SKM-1 treated with dmso at 0.1 percent for 144 hours (cell line): ENCODE measurements around the gene CHCHD10.

ENCODE experiments used
- DNase-seq: peaks from one replicate; lab custom pipeline; 2025; ENCODE audit not compliant: unreplicated experiment; lab: John Stamatoyannopoulos, UW

CHCHD10 gene

DNA sequence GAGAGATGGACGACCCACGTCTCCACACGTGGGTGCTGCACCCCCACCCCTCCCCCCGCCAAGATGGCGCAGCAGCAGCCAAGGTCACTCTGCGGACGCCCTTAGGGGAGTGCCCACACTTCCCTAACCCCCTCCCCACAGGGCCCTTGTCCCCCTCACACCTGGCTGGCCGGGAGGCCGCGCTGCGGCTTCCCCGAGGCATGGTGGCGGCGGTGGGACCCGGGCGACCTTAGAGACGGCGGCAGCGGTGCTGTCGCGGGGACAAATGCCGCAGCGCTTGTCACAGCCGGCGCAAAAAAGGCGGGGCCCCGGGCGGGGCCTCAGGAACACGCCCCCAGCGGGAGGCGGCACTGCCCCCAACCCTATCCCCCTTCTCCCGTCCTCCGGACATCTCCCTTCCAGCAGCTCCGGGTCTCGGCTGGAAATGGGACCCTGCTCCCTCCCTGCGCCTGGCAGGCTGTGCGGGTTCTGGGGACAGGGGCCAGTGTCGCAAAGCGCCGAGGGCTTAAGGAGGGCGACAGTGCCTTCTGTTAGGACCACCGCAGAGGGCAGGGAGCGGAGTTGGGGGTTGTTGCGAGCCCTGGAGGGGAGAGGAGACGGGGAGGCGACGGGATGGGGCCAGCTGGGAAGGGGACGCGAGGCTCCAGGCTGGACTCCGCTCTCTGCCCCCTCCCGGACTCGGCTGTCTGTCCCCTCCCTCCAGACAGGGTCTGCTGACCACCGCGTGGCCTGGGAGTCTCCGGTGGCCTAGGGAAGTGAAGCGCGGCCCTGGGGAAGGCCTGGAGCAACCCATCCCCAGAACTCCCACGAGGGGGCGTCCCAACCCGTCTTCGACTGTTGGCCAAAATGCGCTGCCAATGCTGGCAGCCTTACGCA is at the start of gene CHCHD10:
Gene CHCHD10 (minus strand): TSS at position 300 of the 876 bp plus-strand sequence. CDS start 98 bp downstream, at position 202.
- peak; percentile 76 for DNase-seq

DNA sequence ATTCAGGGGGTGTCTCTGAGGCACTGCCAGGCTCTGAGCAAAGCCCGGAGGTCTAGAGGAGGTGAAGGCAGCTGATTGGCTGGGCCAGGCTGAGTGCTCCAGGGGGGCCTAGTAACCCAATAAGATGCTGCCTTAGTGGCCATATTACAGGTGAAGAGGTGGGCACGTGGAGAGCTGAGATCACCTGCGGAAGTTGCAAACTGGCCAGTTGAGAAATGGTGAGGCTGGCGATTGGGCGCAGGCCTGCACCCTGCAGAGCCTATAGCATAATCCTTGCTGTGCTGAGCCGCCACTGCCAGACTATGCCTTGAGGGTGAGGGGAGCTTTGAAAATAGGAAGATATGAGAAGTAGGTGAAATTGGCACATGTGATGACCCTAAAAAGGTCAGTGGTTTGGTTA is 49.4 kb upstream of the CHCHD10 start:
- DNase-seq: no peak

DNA sequence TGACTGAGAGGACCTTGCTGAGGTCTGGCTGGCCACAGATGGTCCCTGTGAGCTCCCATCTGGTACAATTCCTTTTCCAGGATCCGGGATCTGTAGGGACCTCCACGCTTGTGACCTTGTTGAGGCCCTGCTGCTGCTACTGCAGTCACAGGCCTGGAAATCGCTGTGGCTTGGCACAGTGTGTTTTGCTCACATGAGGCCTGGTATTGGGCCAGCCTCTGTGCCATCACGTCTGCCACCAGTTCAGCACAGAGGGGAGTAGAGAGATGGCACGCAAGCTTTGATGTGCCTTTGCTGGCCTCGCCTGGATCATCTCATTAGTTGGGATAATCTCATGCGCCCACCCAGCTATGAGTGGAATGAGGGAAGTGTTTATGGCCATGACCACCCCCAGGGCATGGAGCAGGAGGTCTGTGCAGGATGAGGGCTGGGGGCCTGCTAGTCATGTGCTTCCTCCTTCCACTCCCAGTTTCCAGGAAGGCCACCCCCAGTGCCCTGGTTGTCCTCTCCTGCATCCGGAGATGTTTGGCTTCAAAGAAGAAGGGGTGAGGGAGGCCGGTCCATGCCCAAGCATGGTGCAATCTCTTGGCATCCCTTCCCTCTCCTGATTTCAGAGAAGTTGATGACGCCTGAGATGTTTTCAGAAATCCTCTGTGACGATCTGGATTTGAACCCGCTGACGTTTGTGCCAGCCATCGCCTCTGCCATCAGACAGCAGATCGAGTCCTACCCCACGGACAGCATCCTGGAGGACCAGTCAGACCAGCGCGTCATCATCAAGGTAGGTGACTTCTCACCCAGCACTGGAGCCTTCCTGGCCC is 48.6 kb upstream of the CHCHD10 start:
- no peak for DNase-seq

DNA sequence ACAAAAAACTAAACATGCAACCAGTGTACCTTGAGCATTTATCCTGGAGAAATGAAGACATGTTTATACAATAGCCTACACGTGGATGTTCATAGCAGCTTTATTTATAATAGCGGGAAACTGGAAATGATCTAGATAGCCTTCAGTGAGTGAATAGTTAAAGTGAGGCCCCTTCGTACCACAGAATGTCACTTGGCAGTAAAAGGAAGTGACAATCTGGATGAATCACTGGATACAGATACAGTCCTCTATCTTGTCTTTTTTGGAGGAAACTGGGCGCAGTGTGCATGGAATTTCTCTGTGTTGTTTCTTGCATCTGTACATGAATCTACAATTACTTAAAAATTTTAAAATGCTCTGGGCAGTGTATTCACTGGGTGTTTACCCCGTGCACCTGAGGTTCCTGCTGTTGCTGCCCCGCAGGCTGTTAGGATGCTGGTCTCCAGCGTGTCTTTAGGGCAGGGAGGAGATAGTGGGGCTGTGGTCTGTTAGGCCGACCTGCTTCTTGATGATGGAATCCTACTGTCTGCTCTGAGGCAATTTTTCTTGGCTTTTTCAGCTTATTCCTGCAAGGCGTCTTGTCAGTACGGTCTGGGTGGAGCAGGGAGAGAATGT is 47.9 kb upstream of the CHCHD10 start:
- no peak for DNase-seq

DNA sequence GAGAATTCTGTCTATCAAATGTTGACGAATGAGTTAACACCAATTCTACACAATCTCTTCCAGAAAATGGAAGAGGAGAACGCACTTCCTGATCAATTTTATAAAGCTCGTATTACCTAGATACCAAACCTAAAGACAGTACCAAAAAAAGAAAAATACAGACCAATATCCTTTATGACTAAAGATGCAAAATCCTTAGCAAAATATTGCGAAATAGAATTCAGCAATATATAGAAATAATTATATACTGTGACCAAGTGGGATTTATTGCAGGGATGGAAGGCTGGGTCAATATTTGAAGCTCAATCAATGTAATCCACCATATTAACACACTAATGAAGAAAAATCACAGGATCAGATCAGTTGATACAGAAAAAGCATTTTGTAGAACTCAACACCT is 44.6 kb upstream of the CHCHD10 start:
- no peak for DNase-seq

DNA sequence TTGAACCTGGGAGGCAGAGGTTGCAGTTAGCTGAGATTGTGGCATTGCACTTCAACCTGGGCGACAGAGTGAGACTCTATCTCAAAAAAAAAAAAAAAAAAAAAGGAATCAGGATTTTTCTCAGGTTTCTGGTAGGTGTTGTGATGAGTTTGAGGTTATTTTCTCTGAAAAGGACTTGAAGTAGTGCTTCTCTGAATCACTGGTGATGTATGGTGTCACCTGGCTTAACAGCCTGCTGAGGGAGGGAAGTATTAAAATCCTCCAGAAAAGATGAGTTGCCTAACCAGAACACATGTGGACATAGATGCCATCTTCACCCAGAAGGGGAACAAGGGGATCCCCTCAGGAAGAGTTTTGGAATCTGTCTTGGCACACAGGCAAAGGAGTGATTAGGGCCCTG is 39.1 kb upstream of the CHCHD10 start:
- DNase-seq: no peak

DNA sequence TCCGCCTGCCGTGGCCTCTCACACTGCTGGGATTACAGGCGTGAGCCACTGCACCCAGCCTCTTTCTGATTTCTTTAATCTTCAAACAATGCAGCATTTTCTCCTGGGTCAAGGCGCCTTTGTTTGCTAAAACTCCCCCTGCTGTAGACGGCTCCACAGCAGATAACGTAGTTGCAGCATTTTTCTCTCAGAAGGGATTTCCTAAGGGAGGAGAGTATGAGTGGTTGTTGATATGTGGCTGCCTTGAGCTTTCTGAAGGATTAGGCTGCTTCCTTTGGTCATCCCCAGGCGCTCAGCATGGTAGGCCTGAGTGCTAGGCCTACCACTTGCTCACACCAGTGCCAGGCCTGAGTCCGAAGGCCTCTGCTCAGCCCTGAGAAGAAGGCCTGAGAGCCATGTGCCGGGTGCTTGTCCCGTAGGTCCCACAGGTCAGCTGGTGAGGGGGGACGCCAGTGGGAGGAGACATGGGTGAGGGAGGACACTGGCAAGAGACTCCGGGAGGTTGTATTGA is 37.1 kb upstream of the CHCHD10 start:
- DNase-seq: no peak

DNA sequence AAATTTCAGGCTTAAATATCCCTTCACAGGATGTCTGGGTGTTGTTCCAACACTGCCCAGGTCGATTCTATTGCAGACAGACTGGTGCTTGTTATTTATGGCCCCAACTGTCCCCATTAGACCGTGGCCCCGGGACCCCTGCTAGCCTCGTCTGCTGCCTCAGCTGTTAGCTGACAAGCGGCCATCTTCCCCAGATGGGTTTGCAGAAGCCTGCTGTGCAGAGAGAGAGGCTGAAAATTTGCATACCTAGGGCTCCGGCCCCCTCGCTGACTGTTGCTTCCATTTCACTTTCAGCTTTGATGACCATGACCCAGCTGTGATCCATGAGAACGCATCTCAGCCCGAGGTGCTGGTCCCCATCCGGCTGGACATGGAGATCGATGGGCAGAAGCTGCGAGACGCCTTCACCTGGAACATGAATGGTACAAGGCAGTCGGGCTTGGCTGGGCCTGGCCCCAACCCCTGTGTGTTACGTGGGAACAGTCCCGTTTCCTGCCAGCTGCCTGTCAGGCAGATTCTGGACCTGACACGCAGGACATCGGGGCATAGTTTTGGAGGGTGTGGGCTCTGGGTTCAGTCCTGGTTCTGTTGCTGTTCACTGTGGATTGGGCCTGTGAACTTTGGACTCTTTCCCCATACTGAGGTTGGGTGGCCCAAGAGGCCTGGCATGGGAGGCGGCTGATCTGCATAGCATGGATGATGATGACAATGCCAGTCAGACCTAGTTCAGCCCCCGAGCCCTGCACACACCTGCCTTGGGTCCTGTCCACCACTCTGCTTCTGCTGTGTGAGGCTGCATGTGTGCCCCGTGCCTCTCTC is 35.4 kb upstream of the CHCHD10 start:
- DNase-seq: no peak

DNA sequence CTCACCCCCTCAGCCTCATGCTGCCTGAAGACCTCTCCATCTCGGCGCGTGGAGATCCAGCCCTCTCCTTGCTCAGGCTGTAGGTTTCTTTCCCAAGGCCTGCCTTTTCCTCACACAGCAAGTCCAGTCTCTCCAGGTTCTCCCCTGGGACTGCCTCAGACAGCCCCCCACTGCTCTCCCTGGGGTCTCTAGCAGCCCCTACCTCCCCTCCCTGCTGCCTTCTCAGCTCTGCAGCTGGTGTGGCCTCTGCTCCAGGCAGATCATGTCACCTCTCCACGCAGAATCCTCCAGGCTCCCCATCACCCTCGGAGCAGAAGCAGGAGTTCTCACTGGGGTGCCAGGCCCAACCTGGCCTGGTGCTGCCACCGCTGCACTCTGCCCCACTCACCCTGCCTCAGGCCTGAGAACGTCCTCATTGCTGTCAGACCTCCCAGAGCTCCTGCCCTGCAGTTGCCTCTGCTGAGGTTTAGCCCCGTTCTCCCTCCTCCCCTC is 34.2 kb upstream of the CHCHD10 start:
- no peak for DNase-seq

DNA sequence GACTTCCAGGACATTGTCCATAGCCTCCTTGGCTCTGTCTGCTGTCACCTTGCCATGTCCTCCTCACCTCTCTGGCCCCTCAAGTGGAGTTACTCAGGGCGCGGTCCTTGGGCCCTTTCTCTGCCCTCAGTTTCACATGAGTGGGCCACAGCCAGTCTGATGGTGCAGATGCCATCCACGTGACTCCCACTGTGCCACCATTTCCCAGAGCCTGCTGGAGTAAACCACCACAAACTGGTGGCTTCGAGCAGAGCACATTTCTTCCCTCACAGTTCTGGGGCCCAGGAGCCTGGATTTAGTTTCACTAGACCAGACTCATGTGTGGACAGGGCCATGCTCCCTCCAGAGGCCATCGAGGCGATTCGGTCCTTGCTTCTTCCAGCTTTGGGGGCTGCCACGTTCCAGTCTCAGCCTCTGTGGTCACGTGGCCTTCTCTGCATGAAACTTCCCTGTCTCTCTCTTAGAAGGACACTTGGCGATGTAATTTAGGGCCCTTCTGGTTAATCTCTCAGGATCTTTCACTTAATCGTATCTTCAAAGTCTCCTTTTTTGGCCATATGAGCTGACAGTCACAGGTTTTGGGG is 33.6 kb upstream of the CHCHD10 start:
- DNase-seq: no peak

DNA sequence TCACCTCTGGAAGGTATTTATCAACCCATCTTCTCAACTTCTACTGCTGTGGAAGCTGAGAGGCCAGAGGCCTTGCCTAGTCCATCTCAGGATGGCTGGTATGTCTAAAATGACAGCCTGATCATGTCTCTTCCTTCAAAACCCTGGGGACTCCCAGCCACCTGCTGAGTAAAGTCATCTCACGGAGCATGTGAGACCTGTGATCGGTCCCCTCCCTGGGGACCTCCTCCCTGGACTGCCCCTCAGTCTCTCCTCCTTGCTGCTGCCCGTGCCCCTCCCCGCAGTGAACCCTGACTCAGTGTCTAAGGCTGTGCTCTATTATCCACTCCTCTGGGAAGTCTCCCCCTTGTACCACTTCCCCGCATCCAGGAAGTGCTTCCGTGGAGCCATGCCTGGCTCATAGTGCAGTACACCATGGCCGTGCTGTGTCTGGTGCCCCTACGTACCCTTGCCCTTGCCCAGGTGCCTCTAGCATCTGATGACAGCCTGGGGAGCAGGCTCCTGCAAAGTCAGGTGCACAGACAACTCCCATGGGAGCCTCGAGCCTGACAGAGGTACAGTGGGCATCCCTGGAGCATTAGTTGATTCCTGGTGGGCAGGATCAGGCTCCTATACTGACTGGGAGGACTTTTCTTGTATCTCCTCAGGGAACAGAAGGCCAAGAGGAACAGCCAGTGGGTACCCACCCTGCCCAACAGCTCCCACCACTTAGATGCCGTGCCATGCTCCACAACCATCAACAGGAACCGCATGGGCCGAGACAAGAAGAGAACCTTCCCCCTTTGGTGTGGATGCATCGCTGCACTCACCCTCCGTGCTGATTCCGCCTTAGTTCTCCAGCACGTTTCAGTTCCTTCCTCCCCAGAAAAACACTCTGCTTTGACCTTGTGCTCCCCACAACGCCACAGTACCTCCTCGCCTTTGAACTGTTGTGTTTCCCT is 32.8 kb upstream of the CHCHD10 start:
- DNase-seq: no peak

DNA sequence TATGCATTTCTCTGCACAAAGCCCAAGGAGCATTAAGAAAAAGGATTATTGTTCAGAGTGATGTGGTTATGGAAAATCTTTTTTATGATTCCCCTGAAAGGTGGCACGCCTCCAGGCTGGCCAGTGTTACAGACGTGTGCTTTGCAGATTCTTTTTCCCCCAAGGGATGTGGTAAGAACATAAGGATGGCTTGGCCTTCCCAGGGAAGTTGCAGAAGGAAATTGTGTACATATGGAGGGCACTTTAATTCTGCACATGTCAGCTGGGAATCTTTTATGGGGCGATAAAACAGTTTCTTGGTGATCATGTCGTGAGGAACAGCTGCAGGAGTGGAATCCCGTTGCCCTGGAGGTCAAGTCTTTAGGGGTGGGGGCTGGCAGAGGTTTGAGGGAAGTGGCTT is 28.7 kb upstream of the CHCHD10 start:
- no peak for DNase-seq

DNA sequence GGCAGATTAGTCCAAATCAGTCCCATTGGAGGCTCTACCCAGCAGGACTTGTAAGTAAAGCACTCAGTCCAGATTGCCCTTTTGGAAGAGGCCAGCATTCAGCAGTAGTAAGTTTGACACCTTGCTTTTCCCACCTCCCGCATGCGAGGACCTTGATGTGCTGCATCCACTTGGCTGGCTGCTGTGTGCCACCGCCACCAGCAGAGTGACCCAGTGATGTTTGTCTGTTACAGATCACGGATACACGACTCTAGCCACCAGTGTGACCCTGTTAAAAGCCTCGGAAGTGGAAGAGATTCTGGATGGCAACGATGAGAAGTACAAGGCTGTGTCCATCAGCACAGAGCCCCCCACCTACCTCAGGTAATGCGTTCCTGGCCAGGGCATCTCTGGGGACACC is 25.6 kb upstream of the CHCHD10 start:
- DNase-seq: no peak

DNA sequence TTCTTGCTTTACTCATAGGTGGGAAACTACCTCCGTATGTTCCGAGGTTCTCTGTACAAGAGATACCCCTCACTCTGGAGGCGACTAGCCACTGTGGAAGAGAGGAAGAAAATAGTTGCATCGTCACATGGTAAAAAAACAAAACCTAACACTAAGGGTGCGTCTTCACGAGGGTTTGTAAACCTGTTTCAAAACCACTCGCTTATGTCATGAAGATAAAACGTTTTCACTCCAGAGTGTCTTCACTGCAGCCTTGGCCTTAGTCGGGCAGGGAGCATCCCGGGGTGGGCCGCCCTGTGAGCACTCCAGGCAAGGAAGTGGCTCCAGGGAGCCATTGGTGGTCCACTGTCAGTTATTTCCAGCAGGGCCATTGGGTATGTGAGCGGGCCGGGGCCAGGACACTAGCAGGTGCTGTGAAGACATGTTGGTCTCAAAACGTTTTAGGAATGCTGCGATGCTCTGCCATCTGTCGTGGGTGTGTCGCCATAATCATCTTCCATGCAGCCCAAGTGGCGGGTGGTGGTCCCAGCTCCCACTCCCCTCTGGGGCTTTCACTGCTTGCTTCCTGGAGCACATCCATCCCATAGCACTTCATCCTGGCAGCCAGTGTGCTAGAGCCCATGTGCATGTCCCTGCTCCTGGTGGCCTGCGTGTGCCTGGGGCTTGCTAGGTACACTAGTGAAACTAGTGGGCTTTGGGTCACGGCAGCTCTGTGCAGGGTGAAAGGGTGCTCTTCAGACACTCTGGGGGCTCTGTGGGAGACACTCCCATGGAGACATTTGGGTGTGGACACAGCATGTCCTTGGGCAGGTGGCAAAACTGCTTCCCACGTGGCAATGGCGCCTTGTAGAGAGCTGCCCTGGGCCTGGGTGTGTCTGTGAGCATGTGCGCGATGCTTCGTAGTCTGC is 24.2 kb upstream of the CHCHD10 start:
- DNase-seq: no peak

DNA sequence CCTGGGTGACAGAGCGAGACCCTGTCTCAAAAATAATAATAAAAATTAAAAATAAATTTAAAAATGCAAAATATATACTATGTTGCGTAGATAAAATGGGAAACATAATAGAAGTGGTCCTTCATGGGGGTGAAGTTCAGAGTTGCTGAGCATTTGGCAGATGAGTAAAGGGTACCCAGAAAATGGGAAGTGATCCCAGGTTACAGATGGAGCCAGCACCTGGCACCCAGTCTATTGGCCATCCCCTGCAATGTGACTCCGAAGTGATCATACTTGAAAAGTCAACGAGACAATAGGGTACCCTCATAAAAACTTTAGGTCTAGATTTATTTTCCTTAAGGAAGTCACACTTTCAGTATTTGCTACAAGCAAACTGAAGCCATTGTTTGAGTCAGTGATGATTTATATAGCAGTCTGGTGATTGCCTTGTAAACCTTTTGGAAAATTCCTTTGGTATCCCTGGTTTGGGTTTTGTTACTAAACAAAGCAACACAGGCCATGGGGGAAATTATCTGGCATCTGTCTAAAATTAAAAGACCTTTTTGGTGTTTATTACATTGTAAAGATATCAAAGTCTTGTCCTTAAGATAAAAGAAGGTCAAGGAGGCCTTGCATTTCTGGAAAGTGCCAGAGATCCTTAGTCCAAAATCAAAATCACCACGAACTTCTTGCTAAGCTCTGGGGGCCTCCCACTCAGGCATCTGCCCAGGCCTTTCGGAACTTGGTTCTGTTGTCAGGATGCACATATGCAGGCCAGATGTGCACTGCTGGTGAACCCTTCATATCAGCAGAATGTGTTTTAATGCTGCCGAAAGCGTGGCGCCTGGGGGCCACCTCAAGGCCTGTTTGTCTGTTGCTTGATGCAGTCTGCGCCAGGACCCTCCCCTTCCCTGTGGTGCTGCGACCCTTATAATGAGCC is 23.3 kb upstream of the CHCHD10 start:
- DNase-seq: no peak

DNA sequence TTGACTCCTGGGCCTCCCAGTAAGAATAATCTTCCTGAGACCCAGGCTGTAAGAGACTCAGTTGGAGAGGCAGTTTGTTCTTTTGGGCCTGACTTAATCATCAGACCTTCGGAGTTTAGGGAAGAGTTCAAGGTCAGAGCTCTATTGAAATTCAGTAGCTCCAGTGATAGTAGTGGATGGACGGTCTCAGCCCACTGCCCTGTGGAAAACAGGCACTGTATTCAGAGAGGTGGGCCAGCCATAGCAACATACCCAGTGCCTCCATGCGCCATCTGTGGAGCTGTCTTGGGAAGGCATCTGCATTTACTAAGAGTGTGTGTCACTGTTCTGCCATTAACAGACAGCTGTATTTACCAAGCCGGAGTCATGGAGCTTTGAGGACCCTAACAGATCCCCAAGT is 21.9 kb upstream of the CHCHD10 start:
- DNase-seq: no peak

DNA sequence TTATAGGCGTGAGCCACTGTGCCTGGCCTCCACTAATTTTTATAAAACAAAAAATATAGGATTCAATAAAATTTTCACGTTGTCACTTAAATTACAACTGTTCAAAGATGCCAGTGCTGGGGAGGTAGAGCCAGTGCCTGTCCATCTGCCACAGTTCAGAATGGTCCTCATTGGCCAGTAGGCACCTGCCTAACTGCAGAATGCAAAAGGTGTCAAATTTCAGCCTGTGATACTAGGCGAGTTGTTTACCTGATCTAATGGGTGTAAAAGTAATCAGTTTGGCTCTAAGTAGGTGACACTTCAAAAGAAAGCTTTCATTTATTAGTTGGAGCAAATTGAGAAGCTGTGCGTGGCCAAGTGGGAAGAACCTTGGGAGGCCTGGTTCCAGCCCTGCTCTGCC is 21.3 kb upstream of the CHCHD10 start:
- DNase-seq: no peak
